LNCaP clone FGC (cell line): Measurements from ENCODE around the gene PDE9A.

Experiments
- DNase-seq: peaks from one replicate; pipeline ENCODE4 v3.0.0-alpha.2; 2011; ENCODE audit warnings: low read depth
- H3K4me3 ChIP-seq: 2 replicates; pipeline ENCODE4 v1.5.1; 2011; ENCODE audit warnings: mild to moderate bottlenecking, low read depth, low read length, control low read depth
- TF ChIP-seq, protein P1 (sequence below): IDR thresholded peaks from 2 replicates; pipeline ENCODE4 v1.5.1; 2012; ENCODE audit warnings: mild to moderate bottlenecking; ENCODE audit not compliant: control insufficient read depth, insufficient read depth; ENCODE audit errors: extremely low read depth

The PDE9A gene

DNA sequence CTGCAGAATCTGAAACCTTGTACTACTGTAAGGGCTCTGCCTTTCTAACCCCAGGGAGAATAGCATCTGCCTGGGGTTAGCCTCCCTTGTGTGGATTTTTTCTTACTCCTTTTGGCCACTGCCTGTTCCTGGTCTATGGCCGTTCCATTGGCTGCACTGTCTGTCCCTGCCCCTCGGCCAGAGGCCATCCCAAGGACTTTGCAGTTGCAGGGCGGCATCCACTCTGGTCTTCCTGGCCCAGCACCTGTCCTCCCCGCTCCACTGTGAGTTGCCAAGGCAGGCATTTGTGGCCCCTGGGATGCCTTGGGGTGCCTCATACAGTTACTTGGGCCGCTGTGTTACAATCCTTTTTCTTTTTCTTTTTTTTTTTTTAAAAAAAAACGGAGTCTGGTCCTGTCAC, 45.8 kb downstream of the PDE9A start:
- TF ChIP-seq, protein P1, sequence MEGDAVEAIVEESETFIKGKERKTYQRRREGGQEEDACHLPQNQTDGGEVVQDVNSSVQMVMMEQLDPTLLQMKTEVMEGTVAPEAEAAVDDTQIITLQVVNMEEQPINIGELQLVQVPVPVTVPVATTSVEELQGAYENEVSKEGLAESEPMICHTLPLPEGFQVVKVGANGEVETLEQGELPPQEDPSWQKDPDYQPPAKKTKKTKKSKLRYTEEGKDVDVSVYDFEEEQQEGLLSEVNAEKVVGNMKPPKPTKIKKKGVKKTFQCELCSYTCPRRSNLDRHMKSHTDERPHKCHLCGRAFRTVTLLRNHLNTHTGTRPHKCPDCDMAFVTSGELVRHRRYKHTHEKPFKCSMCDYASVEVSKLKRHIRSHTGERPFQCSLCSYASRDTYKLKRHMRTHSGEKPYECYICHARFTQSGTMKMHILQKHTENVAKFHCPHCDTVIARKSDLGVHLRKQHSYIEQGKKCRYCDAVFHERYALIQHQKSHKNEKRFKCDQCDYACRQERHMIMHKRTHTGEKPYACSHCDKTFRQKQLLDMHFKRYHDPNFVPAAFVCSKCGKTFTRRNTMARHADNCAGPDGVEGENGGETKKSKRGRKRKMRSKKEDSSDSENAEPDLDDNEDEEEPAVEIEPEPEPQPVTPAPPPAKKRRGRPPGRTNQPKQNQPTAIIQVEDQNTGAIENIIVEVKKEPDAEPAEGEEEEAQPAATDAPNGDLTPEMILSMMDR: no peak
- no peak for DNase-seq
- no peak overlapping the region for H3K4me3 ChIP-seq

DNA sequence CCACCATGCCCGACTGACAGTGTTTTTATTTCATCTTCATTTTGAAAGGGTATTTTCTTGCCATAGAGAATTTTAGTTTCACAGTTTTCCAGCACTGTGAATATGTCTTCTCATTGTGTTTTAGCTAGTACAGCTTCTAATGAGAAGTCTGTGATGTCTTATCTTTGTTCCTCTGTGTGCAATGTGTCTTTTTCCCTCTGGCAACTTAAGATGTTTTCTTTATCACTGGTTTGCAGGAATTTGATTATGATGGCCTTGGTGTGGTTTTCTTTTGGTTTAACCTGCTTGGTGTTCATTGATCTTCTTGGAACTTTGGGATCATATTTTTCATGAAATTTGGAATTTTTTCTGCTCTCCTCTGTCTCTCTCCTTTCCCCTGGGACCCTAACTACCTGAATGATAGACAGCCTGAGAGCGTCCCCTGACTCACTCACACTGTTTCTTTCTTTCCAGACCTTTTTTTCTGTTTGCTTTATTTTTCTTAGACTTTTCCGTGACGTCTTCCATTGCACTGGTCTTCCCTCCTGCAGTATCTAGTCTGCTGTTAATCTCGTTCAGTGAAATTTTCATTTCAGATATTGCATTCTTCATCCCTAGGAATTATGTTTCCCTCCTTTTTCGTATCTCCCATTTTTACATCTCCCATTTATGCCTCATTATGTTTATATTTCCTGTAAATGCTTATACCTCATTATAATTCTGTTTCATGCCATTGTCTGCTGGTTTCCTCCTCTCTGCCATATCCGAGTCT, 48.5 kb downstream of the PDE9A start:
- H3K4me3 ChIP-seq: no peak overlapping the region
- TF ChIP-seq, protein P1: no peak
- no peak for DNase-seq

DNA sequence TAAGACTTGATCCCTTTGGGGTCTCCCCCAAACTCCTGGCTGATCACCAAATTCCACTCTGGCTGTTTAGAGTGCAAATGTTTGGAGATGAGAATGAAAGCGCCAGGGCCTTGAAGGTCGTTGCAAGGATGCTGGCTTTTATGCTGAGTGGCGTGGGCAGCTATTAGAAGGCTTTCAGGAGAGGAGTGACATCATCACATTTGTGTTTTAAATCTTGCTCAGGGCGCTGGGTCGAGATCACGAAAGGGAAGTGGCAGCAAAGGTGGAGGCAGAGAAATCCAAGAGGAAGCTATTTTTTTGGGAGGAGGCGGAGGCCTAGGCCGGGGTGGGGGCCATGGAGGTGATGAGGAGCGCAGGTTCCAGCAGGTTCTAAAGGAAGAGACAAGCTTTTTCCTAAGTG, 49.3 kb downstream of the PDE9A start:
- no peak for DNase-seq
- no peak overlapping the region for H3K4me3 ChIP-seq
- TF ChIP-seq, protein P1: no peak

DNA sequence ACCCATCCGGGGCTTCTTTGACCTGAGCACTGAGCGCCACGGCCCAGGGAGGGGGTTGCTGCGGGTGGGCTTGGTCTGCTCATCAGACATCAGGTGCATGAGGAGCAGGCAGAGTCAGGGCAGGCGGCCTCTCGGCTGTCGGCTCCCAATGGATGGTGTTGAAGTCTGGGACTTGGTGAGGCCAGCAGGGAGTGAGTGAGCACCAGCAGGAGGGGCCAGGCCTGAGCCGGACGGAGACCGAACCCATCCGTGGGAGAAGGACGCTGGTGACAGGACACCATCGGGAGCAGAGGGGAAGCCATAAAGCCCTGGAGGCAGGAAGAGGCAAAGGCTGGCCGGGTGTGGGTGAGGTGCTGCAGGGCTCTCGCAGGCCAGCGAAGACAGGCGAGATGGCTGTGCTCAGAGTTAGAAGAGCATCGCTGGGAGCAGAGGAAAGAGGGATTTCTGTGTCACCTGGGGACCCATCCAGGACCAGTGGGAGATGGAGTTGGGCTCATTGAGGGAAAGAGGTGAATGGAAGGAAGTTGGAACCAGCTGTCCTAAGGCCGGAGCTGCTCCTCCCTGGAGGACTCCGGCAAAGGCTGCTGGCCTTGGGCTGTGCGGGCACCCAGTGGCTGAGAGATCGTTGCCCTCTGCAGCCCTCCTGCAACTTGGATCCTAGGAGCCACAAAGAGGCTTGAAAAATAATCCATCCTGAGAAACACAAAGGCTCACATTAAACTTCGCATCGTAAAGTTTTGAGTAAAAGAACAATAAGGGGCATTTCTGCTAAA, 49.9 kb downstream of the PDE9A start:
- TF ChIP-seq, protein P1: no peak
- no peak overlapping the region for H3K4me3 ChIP-seq
- no peak for DNase-seq

DNA sequence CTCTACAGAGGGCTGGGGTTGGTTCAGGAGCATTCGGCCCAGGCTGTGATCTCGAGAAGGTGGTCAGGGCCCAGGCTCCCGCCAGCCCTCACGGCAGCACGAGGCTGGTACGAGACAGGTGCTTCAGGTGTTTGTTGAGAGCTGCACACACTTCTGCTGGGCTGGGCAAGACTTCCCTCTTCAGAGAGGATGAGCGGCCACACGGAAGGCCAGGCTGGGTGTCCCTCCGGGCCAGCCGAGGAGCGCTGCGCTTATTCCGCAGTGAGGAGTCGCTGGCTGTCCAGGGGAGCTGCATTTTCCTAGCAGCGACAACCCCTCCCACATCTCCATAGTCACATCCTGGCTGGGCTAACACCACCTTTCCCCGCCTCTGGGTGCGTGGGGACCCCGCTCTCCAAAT, 50.5 kb downstream of the PDE9A start:
- TF ChIP-seq, protein P1: no peak
- no peak for DNase-seq
- H3K4me3 ChIP-seq: no peak overlapping the region

DNA sequence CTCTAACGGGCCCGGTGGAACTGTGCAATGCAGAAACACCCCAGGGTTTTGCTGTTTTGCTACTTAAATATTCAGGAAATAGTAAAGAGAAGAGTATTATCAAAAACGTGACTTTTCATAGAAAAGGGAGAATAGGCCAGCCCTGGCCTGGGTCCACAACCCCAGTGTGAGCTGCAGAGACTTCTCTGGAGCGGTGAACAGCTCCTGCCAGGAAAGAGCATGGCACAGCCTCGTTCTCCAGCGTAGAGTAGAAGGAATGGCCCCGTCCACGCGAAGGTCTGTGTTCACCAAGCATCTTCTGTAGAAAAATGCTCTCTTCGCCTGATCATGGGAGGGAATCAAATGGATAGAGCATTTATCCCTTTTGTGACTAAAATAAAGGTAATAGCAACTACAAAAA, 51.4 kb downstream of the PDE9A start:
- TF ChIP-seq, protein P1: no peak
- no peak for DNase-seq
- no peak overlapping the region for H3K4me3 ChIP-seq
